A549 treated with AZD2906 at 1 μM for 4 hours (cell line): ENCODE data around the gene FAM161A. TPM values are rescaled to one million over a fixed set of nuclear protein-coding genes. Genes with fewer than 3 reads are reported as not detected.

ENCODE experiments used
- total RNA-seq: library from RNA; stranded (reverse); fragments of 200-300 nt; extraction: Qiagen RNA extraction; gene quantifications from 5 replicates; pipeline ENCODE4 v1.2.3, GENCODE V29; 2022

FAM161A gene
- total RNA-seq: 6.6 to 9.0 TPM (median 8.4 TPM) in 5 replicates

DNA sequence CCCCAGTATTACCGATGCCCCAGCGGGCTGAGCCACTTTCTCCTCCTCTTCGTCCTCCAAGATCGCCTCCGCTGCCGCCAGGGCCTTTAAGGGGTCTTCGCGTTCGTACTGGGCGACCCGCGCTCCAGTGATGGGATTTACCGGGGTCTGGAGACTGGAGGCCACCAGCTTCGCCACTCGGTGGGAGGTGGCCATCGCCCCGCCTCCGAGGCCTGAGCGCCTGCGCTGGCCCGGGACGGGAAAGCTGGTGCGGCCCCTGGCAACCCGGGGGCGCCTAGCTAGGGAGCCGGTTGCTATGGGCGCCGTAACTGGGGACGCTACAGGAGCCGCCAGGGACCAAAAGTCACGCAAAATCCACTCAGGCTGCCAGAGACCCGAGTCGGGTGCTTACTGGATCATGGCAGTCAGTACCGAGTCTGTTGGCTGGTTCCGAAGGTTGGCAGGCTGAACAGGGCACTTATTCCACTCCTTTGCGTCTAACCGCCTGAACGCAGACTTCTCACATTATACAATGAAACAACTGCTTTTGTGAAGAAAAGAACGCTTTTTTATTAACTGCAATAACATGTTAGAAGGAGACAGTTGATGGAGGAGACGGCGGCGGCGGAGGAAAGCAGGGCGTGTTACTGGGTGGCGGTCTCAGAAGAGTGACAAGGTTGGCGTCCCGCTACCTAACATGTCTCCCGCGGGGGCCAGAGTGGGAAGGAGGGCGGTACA, at the start of gene FAM161A:
Gene FAM161A, minus strand, starts transcription at position 214 of the 717 bp plus-strand sequence. Its CDS starts 19 bp downstream, at position 195.

DNA sequence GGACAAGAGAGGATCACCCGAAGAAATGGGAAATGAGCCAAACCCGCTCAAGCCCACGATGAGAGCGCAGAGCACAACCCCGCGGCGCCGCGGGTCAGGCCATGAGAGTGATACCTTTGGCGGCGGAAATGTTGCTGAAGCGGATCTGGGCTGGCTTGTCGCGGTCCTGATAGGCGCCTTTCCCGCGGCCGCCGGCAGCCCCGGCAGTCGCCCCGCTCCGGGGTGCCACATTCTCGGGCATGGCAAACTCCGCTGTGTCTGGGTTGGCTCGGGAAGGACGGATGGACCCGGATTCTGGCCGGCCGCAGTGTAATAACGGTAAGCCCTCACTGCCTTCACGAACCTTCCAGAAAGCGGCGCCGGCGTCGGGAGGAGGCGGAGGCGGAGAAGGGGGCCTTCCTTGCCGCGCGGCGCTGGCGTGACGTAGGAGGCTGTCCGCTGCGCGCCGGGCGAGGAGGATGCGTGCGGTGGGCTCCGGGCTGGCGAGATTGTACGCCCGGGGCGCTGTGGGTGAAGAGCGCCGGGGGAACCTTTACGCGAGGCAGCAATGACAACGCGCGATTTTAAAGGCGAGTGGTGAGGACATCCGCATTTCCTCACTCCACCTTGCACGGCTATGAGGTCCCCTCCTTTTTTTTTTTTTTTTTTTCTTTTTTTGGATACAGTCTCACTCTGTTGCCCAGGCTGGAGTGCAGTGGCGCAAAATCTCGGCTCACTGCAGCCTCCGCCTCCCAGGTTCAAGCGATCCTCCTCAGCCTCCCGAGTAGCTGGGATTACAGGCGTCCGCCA, 34.6 kb upstream of the FAM161A start, which contains the start of gene CCT4:
Gene CCT4, minus strand, starts transcription at position 390 of the 789 bp plus-strand sequence. Its CDS starts 149 bp downstream, at position 241.

Other genes starting within 250 kb of the FAM161A start
- 287 to 306 TPM (median 297 TPM) in 5 replicates for gene CCT4, start 34.6 kb upstream of the FAM161A start, total RNA-seq
- gene COMMD1, start 51.6 kb upstream of the FAM161A start, total RNA-seq: 42.2 to 46.9 TPM (median 43.4 TPM) in 5 replicates